NCI-H446 treated with DMSO at 0.1 percent for 48 hours (cell line): ENCODE measurements around the gene TFPI.
"Not testable (repeated sequence)": the region's sequence is repeated elsewhere in the genome, so short reads cannot be mapped to it uniquely, and the experiment has no call there.

Experiments used
- DNase-seq: peaks from one replicate; lab custom pipeline; 2025; lab: John Stamatoyannopoulos, UW

The TFPI gene

DNA sequence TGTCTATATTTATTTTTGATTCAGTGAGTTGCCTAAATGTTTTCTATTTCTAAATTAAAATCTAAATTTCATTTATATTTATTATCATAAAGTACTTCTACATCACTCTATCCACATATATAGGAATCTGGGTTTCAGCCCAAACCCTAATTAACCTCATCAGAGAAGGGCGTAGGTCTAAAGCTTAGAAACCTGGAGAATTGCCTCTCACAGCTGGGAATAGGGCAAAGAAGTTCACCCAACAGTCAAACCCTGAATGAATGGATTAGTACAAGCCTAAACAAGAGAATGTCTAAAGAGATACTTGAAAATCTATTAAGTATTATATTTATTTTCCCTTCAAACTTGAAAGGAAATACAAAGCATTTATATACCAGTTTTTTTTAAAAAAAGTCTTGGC, 26.2 kb downstream of the TFPI start:
- DNase-seq, result no peak

DNA sequence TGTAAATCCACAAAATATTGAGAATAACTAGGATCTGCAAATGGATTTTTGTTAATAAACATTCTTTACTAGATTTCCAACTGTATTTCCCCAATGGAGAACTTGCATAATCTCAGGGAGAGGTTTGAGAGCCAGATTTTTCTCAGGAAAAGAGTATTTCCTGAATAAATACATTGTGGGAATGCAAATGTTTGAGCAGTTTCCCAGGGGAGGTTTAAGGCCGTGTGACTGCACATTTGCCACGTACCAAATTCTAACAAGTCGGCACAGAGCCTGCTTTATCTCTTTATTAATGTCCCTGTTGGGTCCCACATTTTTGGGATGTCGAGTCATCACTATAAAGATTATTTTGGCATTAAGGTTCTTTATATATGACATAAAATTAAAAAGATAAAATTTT, 27.0 kb downstream of the TFPI start:
- DNase-seq, result no peak

DNA sequence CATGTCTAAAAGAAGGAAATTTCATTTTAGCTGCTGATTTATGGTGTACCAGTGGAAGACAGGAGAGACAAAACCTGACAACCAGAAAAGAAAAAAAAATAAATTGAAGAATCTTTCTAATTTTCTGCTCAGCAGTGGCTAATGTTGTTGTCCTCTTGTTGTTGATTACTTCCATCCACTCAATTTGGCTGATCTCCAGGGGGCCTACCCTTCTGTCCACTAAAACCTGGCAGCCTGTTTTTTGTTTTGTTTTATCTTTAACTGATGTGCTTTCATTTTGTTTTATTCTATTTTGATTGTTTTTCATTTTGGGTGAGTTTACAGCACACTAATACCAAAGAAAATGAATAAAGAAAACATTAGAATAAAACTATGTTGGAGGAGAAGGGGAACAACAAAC, 27.4 kb downstream of the TFPI start:
- peak; percentile 19 for DNase-seq

DNA sequence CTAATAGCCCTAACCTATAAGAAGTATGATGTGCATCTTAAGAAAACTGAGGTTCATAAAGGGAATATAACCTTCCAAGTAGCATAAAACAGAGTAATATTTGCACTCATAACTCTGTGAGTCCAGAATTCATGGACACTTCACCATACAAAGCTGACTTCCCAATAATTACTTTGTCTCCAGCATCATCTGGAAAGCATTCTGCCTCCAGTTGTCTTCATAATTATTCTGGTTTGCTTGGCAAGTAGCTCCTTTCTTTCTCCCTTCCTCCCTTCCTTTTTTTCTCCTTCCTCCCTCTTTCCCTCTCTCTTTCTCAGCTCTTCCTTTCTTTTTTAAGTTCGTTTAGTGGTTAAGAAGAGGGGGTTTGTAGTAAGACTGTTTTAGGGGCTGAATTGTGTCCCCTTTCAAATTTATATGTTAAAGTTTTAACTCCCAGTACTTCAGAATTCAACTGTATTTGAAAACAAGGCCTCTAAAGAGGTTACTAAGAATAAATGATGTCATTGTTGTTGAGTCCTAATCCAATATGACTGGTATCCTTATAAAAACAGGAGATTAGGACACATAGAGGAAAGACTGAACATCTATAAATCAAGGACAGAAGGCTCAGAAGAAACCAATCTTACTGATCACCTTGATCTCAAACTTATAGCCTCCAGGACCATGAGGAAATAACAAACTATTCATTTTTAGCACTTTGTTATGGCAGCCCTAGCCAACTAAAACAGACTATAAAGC, 28.9 kb downstream of the TFPI start:
- DNase-seq, result no peak

DNA sequence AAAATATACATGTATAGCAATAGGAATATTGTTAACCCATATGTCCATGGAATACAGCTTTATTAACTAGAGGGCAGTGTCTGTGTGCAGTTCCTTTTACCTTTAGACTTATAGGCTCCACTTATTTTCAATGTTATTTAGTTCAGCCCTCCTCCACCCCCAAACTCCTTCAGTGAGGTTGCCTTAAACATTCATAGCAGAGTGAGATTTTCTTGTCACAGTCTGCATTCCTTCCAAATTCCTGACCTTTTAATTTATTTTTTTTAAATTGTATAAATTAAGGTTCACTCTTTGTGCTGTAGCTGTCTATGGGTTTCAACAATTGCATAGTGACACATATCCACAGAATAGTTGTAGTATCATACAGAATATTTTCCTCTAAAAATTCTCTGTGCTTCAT, 30.9 kb downstream of the TFPI start:
- DNase-seq, result no peak

DNA sequence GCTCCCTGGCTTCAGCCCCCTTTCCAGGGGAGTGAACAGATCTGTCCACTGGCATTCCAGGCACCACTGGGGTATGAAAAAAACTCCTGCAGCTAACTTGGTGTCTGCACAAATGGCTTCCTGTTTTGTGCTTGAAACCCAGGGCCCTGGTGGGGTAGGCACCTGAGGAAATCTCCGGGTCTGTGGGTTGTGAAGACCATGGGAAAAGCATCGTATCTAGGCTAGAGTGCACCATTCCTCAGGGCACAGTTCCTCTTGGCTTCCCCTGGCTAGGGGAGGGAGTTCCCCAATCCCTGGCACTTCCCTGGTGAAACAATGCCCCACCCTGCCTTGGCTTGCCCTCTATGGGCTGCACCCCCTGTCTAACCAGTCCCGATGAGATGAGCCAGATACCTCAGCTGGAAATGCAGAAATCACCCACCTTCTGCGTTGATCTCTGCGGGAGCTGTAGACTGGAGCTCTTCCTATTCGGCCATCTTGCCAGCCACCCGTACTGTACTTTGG, 34.1 kb downstream of the TFPI start:
- no peak for DNase-seq

DNA sequence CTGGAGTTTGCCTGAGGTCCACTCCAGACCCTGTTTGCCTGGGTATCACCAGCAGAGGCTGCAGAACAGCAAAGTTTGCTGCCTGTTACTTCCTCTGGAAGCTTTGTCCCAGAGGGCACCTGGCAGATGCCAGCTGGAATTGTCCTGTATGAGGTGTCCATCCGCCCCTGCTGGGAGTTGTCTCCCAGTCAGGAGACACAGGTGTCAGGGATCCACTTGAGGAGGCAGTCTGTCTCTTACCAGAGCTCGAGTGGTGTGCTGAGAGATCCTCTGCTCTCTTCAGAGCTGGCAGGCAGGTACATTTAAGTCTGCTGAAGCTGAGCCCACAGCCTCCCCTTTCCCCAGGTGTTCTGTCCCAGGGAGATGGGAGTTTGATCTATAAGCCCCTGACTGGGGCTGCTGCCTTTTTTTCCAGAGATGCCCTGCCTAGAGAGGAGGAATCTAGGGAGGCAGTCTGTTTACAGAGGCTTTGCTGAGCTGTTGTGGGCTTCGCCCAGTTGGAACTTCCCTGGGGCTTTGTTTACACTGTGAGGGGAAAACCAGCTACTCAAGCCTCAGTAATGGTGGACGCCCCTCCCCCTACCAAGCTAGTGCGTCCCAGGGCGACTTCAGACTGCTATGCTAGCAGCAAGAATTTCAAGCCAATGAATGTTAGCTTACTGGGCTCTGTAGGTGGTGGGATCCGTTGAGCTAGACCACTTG, 34.7 kb downstream of the TFPI start:
- DNase-seq, result no peak

DNA sequence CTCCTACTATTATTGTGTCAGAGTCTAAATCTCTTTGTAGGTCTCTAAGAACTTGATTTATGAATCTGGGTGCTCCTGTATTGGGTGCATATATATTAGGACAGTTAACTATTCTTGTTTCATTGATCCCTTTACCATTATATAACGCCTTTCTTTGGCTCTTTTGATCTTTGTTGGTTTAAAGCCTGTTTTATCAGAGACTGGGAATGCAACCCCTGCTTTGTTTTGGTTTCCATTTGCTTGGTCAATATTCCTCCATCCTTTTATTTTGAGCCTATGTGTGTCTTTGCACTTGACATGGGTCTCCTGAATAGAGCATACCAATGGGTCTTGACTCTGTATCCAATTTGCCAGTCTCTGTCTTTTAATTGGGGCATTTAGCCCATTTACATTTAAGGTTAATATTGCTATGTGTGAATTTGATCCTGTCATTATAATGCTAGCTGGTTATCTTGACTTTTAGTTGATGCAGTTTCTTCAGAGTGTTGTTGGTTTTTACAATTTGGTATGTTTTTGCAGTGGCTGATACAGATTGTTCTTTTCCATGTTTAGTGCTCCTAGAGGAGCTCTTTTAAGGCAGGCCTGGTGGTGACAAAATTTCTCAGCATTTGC, 36.4 kb downstream of the TFPI start:
- DNase-seq, result not testable (repeated sequence)

DNA sequence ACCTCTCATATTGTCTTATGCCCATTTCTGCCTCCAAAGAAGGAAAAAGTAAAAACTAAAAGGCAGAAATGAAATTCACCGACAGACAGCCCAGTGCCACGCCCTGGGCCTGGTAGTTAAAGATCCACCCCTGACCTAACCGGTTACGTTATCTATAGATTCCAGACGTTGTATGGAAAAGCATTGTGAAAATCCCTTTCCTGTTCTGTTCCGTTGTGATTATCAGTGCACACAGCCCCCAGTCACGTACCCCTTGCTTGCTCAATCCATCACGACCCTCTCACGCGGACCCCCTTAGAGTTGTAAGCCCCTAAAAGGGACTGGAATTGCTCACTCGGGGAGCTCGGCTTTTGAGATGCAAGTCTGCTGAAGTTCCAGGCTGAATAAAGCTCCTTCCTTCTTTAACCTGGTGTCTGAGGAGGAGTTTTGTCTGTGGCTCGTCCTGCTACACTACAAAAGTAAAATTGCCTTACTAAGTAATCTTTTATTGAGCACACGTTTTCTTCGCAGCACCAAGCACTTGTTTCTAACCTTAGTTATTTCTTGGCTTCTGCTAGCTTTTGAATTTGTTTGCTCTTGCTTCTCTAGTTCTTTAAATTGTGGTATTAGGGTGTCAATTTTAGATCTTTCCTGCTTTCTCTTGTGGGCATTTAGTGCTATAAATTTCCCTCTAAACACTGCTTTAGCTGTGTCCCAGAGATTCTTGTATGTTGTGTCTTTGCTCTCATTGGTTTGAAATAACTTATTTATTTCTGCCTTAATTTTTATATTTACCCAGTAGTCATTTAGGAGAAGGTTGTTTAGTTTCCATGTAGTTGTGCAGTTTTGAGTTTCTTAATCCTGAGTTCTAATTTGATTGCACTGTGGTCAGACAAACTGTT, 37.4 kb downstream of the TFPI start:
- not testable (repeated sequence) for DNase-seq

DNA sequence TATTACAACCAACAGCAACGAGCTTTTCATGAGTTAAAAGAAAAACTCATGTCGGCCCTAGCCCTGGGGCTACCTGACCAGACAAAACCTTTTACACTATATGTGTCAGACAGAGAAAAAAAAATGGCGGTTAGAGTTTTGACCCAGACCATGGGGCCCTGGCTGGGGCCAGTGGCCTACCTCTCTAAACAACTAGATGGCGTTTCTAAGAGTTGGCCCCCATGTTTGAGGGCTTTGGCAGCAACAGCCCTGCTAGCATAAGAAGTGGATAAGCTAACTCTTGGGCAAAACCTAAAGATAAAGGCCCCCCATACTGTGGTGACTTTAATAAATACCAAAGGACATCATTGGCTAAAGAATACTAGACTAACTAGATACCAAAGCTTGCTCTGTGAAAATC, 39.3 kb downstream of the TFPI start:
- no peak for DNase-seq

DNA sequence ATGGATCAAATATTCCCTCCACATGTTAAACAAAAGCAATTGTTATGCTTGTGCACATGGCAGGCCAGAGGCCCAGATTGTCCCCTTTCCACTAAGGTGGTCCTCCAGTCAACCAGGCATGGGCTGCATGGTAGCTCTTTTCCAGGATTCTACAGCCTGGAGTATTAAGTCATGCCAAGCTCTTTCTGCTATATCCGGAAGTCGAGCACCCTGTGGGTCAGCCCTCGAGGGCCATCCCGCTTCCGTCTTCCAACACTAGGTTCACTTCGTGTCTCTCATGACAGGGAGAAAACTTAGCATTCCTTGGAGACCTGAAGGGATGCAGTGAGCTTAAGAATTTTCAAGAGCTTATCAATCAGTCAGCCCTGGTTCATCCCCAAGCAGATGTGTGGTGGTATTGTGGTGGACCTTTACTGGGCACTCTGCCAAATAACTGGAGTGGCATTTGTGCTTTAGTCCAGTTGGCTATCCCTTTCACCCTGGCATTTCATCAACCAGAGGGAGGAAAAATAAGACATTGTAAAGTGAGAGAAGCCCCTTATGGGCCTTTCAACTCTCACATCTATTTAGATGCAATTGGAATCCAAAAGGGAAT, 39.9 kb downstream of the TFPI start:
- not testable (repeated sequence) for DNase-seq

DNA sequence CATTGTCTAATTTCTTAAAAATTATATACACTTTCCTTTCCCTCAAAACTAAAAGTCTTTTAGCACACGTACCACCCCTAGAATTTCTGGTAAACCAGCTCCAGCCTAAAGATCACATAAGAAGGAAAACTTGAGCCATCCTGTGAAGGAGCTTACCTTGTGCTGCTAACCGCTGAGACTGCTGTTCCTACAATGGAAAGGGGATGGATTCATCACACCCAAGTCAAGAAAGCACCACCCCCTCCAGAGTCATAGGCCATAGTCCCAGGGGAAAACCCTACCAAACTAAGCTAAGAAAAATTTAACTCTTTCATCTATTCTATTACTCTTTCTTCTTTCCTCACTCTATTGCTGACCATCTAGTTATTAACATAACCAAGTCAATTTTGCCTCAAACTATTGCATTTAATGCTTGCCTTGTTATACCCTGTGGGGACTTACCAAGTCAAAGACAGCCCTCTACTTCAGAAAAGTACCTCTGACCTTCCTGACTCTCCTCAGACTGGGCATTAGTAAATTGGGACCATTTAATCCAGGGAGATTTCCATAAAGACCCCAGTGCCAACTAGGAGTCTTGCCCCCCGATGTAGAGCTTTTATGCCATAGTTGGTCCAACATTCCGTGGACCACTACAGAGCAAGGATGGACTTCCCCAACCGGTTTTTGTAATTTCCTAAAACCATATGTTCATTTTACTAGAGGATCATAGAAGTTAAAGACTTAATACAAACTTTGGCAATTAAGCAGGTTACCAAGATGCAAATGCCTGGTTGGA, 40.6 kb downstream of the TFPI start:
- DNase-seq, result not testable (repeated sequence)

DNA sequence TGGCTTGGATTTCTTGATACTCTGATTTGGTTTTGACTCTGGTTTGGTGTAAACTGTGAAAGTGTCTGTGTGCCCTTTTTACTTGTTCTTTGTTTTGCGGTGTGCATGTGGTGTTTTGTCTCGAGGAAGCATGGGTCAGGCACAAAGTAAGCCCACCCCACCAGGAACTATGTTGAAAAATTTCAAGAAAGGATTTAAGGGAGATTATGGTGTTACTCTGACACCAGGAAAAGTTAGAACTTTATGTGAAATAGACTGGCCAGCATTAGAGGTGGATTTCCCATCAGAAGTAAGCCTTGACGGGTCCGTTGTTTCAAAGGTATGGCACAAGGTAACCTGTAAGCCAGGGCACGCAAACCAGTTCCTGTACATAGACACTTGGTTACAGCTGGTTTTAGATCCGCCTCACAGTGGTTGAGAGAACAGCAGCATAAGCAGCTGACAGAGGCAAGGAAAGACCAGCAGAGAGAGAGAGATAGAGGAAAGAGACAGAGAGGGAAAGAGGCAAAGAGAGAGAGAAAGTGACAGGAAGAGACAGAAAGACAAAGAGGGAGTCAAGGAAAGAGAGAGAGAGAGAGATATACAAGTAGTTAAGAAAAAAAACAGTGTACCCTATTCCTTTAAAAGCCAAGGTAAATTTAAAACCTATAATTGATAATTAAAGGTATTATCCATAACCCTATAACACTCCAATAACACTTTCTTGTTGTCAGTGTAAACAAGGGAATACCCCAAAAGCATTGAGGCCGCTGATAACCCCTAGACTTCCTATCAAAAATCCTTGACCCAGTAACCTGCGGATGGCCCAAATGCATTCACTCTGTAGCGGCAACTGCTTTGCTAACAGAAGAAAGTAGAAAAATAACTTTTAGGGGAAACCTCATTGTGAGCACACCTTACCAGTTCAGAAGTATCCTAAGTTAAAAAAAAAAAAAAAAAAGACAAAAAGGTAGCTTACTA, 42.6 kb downstream of the TFPI start:
- DNase-seq, result no peak

DNA sequence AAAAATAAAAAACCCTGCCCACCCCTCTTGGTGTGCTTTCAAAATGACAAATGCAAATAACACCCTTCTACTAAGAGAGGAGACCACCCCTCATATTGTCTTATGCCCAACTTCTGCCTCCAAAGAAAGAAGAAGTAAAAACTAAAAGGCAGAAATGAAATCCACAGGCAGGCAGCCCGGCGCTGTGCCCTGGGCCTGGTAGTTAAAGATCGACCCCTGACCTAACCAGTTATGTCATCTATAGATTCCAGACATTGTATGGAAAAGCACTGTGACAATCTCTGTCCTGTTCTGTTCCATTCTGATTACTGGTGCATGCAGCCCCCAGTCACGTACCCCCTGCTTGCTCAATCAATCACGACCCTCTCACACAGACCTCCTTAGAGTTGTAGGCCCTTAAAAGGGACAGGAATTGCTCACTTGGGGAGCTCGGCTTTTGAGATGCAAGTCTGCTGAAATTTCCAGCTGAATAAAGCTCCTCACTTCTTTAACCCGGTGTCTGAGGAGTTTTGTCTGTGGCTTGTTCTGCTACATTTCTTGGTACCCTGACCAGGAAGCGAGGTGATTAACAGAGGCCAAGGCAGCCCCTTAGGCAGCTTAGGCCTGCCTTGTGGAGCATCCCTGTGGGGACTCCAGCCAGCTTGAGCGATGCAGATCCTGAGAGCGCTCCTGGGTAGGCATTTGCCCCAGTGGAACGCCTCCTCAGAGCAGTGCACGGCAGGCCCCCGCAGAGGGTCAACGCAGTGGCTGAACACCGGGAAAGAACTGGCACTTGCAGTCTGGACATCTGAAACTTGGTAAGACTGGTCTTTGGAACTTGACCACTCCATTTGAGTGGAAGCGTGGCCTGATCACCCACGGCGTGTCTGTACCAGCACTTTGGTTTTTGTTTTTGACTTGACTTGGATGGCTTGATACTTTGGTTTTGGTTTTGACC, 43.5 kb downstream of the TFPI start:
- not testable (repeated sequence) for DNase-seq

DNA sequence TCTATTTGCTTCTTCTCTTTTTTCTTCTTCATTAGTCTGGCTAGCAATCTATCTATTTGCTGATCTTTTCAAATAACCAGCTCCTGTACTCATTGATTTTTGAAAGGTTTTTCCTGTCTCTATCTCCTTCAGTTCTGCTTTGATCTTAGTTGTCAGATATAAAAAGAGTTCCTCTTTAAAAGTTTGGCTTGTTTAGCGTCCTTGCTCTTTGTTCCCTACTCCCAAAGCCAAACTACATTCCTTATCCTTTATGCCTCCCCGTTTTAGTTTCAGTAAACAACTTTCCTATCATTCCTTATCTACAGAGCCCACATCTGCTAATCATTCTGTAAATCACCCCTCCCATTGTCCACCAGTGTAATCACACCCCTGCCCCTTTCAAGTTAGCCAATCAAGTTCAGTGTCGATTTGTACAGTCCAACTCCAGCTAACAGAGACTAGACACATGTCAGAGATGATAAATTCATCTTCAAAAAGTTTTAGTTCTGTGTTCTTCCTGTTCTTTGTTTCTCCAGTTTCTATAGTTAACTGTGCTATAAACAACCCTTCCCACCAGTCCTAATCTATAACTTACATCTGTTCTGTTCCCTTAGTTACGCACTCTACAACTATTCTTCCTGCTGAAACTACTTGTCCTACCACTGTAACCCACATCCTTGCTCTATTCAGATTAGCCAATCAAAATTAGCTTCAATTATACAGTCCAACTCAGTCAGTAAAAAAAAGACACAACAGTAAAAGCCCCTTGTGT, 44.4 kb downstream of the TFPI start:
- DNase-seq, result no peak

DNA sequence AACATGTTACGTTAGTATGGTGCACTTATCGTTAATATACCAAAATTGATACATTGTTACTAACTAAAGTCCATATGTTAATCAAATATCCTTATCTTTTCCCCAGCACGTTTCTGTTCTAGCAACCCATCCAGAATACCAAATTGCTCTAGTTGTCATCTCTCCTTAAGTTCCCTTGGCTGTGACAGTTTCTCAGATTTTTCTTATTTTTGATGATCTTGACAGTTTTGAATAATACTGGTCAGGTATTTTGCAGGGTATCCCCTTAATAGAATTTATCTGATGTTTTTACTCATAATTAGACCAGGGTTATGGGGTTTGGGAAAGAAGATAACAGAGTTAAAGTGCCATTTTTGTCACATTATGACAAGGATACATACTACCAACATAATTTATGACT, 47.8 kb downstream of the TFPI start:
- DNase-seq, result no peak

DNA sequence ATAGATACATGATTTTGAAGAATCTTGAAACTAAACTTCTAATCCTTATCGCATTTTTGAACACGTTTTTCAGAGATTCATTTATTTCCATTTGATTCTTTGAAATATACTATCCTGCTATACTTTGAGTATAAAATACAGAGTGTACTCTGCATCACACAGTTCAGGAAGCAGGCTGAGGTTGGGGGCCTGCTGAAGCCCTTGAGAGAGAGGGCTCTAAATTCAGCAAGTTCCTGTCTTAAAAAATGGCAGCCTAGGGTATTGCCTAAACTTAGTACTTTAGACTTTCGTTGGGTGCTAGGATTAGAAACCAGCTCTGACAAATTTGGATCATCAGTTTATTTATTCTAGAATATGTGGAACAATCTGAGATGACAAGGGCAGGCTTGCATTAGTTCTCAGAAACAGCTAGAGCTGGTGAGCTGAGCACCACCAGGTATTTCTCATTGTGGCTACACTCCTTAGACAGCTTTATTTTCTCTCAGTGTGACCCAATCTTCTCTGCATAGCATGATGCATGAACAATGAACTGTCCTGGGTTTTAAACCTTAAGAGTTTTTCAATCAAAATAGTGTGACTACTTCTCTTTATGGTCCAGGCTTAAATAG, 49.1 kb downstream of the TFPI start:
- DNase-seq, result no peak
